AG10803 (cell line): Measurements from ENCODE around the gene DLG2.
"Not testable (repeated sequence)": the region's sequence is repeated elsewhere in the genome, so short reads cannot be mapped to it uniquely, and the experiment has no call there.

Experiments used
- DNase-seq: peaks from one replicate; pipeline ENCODE4 v3.0.0; 2010; ENCODE audit warnings: low read depth
- H3K4me3 ChIP-seq: 2 replicates; pipeline ENCODE4 v1.5.1; 2011; ENCODE audit warnings: mild to moderate bottlenecking, low read length, control low read depth
- TF ChIP-seq, protein P1 (sequence below): conservative IDR thresholded peaks from 2 replicates; pipeline ENCODE4 v1.5.1; 2011; ENCODE audit warnings: mild to moderate bottlenecking, low read length, control low read depth, inconsistent platforms

Gene DLG2

DNA sequence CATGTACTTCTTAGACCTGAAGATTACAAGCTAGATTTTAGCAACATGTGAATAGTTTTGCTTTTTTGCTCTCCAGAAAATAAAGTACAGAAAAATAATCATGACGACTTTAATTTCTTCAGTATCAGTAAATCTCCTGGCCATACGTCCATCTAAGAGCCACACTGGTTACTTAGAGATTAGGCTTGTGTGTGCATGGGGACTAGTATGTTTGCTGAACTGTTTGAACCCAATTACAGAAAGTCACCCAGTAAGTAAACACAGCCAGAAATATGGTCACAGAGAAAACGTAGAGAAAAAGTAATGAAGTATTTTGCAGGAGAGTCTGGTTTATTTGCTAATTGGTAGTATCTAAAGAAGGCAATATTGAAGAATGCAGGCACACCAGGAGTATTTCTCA lies 1287.3 kb downstream of the DLG2 start:
- H3K4me3 ChIP-seq, result no peak overlapping the region
- DNase-seq, result no peak
- TF ChIP-seq, protein P1, sequence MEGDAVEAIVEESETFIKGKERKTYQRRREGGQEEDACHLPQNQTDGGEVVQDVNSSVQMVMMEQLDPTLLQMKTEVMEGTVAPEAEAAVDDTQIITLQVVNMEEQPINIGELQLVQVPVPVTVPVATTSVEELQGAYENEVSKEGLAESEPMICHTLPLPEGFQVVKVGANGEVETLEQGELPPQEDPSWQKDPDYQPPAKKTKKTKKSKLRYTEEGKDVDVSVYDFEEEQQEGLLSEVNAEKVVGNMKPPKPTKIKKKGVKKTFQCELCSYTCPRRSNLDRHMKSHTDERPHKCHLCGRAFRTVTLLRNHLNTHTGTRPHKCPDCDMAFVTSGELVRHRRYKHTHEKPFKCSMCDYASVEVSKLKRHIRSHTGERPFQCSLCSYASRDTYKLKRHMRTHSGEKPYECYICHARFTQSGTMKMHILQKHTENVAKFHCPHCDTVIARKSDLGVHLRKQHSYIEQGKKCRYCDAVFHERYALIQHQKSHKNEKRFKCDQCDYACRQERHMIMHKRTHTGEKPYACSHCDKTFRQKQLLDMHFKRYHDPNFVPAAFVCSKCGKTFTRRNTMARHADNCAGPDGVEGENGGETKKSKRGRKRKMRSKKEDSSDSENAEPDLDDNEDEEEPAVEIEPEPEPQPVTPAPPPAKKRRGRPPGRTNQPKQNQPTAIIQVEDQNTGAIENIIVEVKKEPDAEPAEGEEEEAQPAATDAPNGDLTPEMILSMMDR, result no peak

DNA sequence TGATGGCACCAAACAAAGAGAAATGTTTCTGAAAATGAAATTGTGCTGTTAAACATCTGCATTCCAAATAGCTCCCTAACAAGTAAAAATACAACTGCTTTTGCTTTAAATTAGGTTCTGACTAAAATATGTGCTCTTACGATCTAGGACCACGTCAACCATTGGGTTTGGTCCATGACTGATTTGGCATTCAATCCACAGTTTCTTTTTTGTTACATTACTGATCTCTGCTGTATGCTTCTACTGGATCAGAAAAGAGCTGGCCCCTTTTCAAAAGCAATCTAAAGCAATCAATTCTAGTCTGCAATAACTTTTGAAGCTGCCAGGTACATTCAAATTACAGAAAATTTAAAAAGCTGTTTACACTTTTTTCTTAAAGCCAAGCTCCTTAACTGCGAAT lies 1293.9 kb downstream of the DLG2 start:
- H3K4me3 ChIP-seq, result no peak overlapping the region
- no peak for DNase-seq
- TF ChIP-seq, protein P1, result no peak

DNA sequence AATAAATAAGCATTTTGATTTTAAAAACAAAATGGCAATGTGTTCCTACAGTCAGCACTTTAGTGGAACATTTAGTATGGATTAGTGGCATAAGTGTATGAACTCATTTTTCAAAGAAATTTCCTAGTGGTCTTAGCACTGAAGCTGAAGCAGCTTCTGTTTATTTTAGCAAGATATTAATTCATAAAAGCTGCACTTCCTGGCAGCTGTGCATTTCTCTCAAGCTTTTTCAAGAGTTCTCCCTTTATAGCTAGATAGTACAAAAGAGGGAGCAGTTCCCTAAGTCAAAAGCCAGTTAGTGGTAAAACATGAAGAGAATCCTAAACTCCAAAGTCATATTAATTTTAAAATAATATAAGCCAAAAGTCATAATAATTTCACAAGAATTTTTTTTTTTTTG lies 1304.9 kb downstream of the DLG2 start:
- no peak for DNase-seq
- TF ChIP-seq, protein P1, result no peak
- H3K4me3 ChIP-seq, result no peak overlapping the region

DNA sequence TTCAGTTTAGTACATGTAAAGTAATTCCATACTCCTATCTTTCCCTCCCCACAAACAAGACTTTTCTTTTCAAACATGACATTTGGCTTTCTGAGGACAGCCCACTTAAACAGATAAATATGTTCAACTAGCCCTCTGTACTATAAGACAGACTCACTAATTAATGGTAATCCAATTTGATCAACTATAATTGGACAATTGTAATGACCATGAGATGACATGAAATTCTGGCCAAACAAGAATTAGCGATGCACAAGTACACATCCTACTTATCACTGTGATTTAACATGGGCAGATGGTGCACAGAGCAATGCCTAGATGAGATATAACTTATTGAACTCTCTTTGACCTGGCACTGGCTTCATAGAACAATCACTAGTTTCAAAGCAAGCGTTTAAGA lies 1307.3 kb downstream of the DLG2 start:
- DNase-seq, result no peak
- TF ChIP-seq, protein P1, result no peak
- H3K4me3 ChIP-seq, result no peak overlapping the region

DNA sequence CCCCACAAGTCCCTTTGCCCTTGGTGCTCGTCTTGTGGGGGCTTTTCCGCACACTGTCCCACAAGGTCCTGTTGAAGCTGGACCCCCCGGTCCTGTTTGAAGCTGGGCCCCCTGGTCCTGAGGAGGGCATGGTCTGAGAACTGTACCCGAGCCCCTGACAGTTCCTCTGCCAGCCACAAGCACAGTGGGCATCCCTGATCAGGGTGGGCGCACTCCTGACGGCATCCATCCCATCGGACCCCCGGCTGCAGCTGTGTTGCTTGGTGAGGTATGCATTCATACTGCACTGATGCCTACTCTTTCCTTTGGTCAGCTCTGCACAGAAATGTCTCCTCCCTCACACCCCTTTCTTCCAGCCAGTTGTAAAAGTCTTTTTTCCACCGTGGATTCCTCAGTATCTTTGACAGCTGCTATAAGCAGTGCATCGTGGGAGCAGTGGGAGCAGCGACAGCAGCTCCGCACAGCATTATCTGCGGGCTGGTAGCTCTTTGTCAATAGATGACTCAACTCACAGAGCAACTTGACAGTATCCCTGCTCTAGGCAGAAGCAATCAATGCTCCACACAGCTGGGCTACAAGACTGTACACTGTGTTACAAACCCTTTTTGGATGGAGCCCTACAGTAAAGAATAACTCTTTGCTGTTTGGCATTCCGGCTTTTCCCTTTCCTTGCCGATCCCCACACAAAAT lies 1310.1 kb downstream of the DLG2 start:
- TF ChIP-seq, protein P1, result no peak
- H3K4me3 ChIP-seq, result no peak overlapping the region

DNA sequence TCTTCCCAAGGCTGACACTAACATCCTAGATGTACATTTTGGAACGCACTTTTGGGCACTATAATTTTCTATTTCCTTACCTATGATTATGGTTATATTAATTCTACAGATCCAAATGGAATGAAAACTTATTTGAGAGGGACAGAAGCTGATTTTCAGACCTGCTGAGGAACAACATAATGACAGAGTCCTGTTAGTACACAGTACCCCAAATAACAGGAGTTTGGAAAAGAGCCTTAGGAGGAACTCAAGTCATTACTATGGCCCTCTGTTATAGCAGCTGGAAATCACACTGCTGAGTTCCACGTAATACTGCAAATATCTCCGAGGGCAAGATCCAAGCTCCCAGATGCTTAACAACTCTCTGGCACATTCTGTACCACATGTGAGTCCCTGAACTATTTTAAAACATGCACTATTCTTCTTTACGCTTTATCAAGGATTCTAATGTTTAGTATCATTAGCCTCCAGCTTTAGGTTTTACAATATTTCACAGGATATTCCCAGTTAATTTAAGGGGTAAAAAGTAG lies 1313.2 kb downstream of the DLG2 start:
- TF ChIP-seq, protein P1, result no peak
- DNase-seq, result peak; percentile 39
- no peak overlapping the region for H3K4me3 ChIP-seq

More for the DNA sequence above, 1310.1 kb downstream of the DLG2 start:
- DNase-seq, result peak; percentile 34

DNA sequence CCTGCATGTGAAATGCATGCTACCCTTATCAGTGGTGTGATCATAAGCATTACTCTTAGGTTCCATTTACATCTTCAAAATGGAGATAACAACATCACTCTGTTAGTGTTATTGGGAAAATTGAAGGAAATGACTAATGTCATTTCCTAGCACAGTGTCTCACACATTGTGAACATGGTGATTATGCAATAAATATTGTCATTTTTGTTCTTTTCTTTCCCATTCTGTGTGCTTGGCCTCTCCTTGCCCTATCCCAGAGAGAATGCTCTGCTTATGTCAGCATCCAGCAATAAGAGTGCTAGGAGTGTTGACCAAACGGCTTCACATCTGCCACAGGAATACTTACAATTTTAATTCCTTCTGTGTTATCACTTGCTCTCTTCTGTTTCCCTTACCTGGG lies 1316.9 kb downstream of the DLG2 start:
- TF ChIP-seq, protein P1, result no peak
- DNase-seq, result no peak
- no peak overlapping the region for H3K4me3 ChIP-seq

DNA sequence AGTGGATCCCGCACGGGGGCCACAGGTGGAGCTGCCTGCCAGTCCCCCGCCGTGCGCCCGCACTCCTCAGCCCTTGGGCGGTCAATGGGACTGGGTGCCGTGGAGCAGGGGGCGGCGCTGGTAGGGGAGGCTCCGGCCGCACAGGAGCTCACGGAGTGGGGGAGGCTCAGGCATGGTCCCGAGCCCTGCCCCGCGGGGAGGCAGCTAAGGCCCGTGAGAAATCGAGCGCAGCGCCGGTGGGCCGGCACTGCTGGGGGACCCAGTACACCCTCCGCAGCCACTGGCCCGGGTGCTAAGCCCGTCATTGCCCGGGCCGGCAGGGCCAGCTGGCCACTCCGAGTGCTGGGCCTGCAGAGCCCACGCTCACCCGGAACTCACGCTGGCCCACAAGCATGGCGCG lies 1318.7 kb downstream of the DLG2 start:
- H3K4me3 ChIP-seq, result not testable (repeated sequence)

More for the DNA sequence above, 1318.7 kb downstream of the DLG2 start:
- not testable (repeated sequence) for DNase-seq
